HepG2 (cell line): ENCODE results near the gene TTC39C. TPM values are rescaled to one million over a fixed set of nuclear protein-coding genes. Genes with fewer than 3 reads are reported as not detected.

Experiments
- AHR ChIP-seq: IDR thresholded peaks from 2 replicates; pipeline ENCODE4 v1.6.1; 2018; ENCODE audit warnings: missing genetic modification reagents, missing compliant biosample characterization
- BHLHE40 ChIP-seq: IDR thresholded peaks from 2 replicates; pipeline ENCODE4 v1.6.1; 2011; ENCODE audit warnings: low read length, improper control_type of control experiment
- GTF3A ChIP-seq: sonication (generic); formaldehyde crosslinking; conservative IDR thresholded peaks from 2 replicates; pipeline ENCODE4 v1.4.0; 2020; ENCODE audit warnings: mild to moderate bottlenecking, missing genetic modification reagents
- NFIC ChIP-seq: IDR thresholded peaks from 2 replicates; pipeline ENCODE4 v1.6.1; 2012; ENCODE audit warnings: mild to moderate bottlenecking, low read length, inconsistent platforms
- ZMAT3 ChIP-seq: sonication (generic); formaldehyde crosslinking; conservative IDR thresholded peaks from 2 replicates; pipeline ENCODE4 v1.7.0; 2021; ENCODE audit warnings: missing genetic modification reagents
- ZNF224 ChIP-seq: sonication (generic); formaldehyde crosslinking; IDR thresholded peaks from 2 replicates; pipeline ENCODE4 v1.5.0; 2020; ENCODE audit warnings: mild to moderate bottlenecking, missing genetic modification reagents
- ZNF441 ChIP-seq: sonication (generic); formaldehyde crosslinking; IDR thresholded peaks from 2 replicates; pipeline ENCODE4 v1.7.0; 2021; ENCODE audit warnings: missing genetic modification reagents, borderline replicate concordance
- ZSCAN31 ChIP-seq: sonication (generic); formaldehyde crosslinking; IDR thresholded peaks from 2 replicates; pipeline ENCODE4 v1.5.0; 2020; ENCODE audit warnings: low read depth, mild to moderate bottlenecking, missing genetic modification reagents
- ZSCAN5A ChIP-seq: sonication (generic); formaldehyde crosslinking; IDR thresholded peaks from 2 replicates; pipeline ENCODE4 v1.8.0; 2022; ENCODE audit warnings: mild to moderate bottlenecking, missing genetic modification reagents, borderline replicate concordance
- polyA plus RNA-seq, 8 experiments: library from polyadenylated mRNA; depleted of rRNA in 3 of 8; stranded (reverse) in 7 of 8; unstranded in 1 of 8; fragments of >200 nt; fragmentation: Illumina TruSeq in 4 of 8; extraction: Trizol in 4 of 8; gene quantifications; 2 replicates each; pipeline versions ENCODE4 v1.2.1 to v1.2.3, GENCODE V29; 2011 to 2016; ENCODE audit warnings: low read depth in 4 of 8, missing spikeins in 1 of 8, mixed read lengths in 1 of 8; ENCODE audit not compliant: insufficient read depth in 1 of 8
- total RNA-seq, 5 experiments: library from RNA; depleted of rRNA; stranded (reverse); fragments of >200 nt; fragmentation: Illumina TruSeq; extraction: Trizol; gene quantifications; 2 replicates each; pipeline ENCODE4 v1.2.3, GENCODE V29; 2016; ENCODE audit warnings: low read depth in 1 of 5
- TF ChIP-seq, protein P1 (sequence below), 2 experiments: fragments of 450-650 bp in 1 of 2; sonication (generic) in 1 of 2; formaldehyde crosslinking in 1 of 2; IDR thresholded peaks; 2 replicates each; pipeline versions ENCODE4 v1.6.1 to v1.8.0; 2016 to 2022; ENCODE audit warnings: antibody characterized with exemption in 1 of 2, mild to moderate bottlenecking in 1 of 2, missing genetic modification reagents in 1 of 2
- TF ChIP-seq, protein P2 (sequence below): sonication (generic); formaldehyde crosslinking; IDR thresholded peaks from 2 replicates; pipeline ENCODE4 v1.9.0; 2021; ENCODE audit warnings: missing genetic modification reagents, mild to moderate bottlenecking, borderline replicate concordance
- TF ChIP-seq, protein P3 (sequence below): sonication (generic); formaldehyde crosslinking; IDR thresholded peaks from 2 replicates; pipeline ENCODE4 v1.5.1; 2020; ENCODE audit warnings: missing genetic modification reagents, mild to moderate bottlenecking, borderline replicate concordance
- TF ChIP-seq, protein P4 (sequence below): sonication (generic); formaldehyde crosslinking; IDR thresholded peaks from 2 replicates; pipeline ENCODE4 v1.4.0; 2020; ENCODE audit warnings: missing genetic modification reagents, borderline replicate concordance

TTC39C gene
- total and polyA plus RNA-seq, 2 of the 13 experiments (the other 11 are each of a cell fraction or from before 2014, with no cell fraction given) = 19.1 to 25.9 TPM

DNA sequence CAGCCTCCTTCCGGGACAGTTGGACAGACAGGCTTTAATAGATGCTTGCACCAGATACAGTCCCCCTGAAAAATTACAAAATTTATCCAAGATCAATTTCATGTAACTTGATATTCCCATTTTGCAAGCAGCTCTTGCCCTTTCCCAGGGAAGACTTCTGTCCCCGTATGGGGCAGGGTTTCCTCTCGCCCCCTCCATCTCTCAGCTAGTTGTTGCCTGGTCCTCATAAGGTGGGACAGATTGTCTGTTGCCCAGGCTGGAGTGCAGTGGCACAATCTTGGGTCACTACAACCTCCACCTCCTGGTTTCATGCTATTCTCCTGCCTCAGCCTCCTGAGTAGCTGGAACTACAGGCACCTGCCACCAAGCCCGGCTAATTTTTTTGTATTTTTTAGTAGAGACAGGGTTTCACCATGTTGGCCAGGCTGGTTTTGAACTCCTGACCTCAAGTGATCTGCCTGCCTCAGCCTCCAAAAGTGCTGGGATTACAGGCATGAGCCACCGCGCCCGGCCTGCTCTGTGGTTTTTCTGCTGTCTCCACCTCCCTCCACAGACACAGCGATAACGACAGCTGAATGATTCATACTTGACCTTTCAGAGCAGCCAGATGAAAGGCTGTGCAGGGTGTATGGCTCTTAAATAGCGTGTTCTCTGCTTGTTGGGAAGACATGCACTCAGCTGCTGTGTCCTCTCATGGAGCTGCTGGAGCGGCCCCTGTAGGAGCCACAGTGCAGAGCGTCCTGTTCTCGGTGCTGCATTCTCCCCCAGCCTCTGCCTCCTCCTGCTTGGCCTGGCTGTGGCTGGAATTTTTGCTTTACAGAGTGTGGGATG lies 61.4 kb downstream of the TTC39C start (continued):
- TF ChIP-seq, protein P1, sequence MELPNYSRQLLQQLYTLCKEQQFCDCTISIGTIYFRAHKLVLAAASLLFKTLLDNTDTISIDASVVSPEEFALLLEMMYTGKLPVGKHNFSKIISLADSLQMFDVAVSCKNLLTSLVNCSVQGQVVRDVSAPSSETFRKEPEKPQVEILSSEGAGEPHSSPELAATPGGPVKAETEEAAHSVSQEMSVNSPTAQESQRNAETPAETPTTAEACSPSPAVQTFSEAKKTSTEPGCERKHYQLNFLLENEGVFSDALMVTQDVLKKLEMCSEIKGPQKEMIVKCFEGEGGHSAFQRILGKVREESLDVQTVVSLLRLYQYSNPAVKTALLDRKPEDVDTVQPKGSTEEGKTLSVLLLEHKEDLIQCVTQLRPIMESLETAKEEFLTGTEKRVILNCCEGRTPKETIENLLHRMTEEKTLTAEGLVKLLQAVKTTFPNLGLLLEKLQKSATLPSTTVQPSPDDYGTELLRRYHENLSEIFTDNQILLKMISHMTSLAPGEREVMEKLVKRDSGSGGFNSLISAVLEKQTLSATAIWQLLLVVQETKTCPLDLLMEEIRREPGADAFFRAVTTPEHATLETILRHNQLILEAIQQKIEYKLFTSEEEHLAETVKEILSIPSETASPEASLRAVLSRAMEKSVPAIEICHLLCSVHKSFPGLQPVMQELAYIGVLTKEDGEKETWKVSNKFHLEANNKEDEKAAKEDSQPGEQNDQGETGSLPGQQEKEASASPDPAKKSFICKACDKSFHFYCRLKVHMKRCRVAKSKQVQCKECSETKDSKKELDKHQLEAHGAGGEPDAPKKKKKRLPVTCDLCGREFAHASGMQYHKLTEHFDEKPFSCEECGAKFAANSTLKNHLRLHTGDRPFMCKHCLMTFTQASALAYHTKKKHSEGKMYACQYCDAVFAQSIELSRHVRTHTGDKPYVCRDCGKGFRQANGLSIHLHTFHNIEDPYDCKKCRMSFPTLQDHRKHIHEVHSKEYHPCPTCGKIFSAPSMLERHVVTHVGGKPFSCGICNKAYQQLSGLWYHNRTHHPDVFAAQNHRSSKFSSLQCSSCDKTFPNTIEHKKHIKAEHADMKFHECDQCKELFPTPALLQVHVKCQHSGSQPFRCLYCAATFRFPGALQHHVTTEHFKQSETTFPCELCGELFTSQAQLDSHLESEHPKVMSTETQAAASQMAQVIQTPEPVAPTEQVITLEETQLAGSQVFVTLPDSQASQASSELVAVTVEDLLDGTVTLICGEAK (IDR thresholded peaks at IDR 0.05) = no peak
- TF ChIP-seq, protein P1 (CRISPR knock-in tag; IDR thresholded peaks at IDR 0.05) = no peak
- TF ChIP-seq ZSCAN31 (CRISPR knock-in tag) = peak; percentile 51; the same call in 1 of the 2 replicates
- TF ChIP-seq, protein P2, sequence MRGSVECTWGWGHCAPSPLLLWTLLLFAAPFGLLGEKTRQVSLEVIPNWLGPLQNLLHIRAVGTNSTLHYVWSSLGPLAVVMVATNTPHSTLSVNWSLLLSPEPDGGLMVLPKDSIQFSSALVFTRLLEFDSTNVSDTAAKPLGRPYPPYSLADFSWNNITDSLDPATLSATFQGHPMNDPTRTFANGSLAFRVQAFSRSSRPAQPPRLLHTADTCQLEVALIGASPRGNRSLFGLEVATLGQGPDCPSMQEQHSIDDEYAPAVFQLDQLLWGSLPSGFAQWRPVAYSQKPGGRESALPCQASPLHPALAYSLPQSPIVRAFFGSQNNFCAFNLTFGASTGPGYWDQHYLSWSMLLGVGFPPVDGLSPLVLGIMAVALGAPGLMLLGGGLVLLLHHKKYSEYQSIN (CRISPR knock-in tag) = no peak
- TF ChIP-seq AHR = no peak
- TF ChIP-seq, protein P3, sequence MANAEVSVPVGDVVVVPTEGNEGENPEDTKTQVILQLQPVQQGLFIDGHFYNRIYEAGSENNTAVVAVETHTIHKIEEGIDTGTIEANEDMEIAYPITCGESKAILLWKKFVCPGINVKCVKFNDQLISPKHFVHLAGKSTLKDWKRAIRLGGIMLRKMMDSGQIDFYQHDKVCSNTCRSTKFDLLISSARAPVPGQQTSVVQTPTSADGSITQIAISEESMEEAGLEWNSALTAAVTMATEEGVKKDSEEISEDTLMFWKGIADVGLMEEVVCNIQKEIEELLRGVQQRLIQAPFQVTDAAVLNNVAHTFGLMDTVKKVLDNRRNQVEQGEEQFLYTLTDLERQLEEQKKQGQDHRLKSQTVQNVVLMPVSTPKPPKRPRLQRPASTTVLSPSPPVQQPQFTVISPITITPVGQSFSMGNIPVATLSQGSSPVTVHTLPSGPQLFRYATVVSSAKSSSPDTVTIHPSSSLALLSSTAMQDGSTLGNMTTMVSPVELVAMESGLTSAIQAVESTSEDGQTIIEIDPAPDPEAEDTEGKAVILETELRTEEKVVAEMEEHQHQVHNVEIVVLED = no peak
- no peak for TF ChIP-seq ZNF224 (CRISPR knock-in tag)
- TF ChIP-seq, protein P4, sequence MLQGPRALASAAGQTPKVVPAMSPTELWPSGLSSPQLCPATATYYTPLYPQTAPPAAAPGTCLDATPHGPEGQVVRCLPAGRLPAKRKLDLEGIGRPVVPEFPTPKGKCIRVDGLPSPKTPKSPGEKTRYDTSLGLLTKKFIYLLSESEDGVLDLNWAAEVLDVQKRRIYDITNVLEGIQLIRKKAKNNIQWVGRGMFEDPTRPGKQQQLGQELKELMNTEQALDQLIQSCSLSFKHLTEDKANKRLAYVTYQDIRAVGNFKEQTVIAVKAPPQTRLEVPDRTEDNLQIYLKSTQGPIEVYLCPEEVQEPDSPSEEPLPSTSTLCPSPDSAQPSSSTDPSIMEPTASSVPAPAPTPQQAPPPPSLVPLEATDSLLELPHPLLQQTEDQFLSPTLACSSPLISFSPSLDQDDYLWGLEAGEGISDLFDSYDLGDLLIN (CRISPR knock-in tag) = no peak
- TF ChIP-seq ZNF441 (CRISPR knock-in tag) = no peak
- peak; percentile 54 for TF ChIP-seq BHLHE40
- TF ChIP-seq ZSCAN5A (CRISPR knock-in tag) = no peak
- 0 out of 2 replicates have a peak, but pooled peaks have one; percentile 63 for TF ChIP-seq GTF3A (CRISPR knock-in tag)
- no peak for TF ChIP-seq ZMAT3 (CRISPR knock-in tag)
- TF ChIP-seq NFIC = no peak
